Stimulated activated CD8-positive, alpha-beta memory T cell treated with anti-CD3 and anti-CD28 coated beads, Interleukin-15, amount 100 ng/mL, for 1 hour (primary cell): ENCODE measurements around the gene ZNF813.
A peak's percentile ranks its signal among the peaks of the same experiment; 100 is the strongest.

ENCODE experiments used
- DNase-seq: peaks from one replicate; pipeline ENCODE4 v3.0.0-alpha.2; 2020; ENCODE audit warnings: low read depth

ZNF813 gene

GRCh38 chr19:53520547-53521372, 53.2 kb downstream of the ZNF813 start:
- peak; percentile 72 for DNase-seq

DNA sequence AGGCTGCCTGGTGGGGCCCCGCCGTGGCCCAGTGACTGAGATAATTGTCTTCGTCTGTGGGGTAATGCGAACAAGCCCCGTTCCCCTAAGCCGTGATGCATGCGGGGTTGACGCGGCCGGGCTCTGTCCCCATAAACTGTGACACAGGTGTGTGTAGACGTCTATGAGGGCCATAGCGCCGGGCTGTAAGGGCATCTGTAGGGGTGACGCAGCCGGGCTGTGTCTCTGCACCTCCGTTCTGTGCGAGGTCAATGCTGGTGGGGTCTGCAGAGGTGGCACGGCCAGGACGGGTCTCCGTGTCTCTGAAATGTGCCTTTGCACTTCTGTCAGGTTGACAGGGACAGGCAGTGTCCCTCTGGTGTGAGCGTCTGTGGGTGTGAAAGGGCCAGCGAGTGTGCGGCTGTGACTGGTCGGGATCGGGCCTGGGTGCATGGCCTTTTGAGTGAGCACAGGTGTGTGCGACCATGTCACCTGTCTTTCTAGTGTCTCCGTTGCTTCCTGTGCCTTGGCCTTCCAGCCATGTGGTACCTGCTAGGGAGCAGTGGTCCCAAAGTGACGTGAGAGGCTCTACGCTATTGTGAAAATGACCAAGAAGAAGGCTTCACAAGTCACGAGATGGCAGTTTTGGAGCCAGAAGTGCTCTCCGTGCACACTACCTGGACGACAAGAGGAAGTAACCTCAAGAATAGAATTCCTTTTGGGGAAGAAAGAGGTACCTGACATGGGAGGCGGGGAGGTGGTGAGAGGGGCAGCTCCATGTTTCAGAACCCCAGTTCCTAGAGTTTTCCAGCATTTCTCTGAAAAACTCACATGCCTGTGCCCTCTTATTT, 54.1 kb downstream of the ZNF813 start:
- DNase-seq: no peak

DNA sequence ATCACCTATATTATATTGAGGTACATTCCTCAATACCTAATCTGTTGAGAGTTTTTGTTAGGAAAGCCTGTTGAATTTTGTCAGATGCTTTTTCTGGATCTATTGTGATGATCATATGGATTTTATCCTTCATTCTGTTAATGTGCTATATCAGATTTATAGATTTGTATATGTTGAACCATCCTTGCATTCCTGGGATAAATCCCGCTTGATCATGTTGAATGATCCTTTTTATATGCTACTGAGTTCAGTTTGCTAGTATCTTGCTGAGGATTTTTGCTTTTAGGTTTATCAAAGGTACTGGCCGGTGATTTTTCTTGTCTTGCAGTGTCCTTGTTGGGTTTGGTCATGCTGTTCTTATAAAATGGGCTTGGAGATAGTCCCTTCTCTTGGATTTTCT, 58.4 kb downstream of the ZNF813 start:
- no peak for DNase-seq

DNA sequence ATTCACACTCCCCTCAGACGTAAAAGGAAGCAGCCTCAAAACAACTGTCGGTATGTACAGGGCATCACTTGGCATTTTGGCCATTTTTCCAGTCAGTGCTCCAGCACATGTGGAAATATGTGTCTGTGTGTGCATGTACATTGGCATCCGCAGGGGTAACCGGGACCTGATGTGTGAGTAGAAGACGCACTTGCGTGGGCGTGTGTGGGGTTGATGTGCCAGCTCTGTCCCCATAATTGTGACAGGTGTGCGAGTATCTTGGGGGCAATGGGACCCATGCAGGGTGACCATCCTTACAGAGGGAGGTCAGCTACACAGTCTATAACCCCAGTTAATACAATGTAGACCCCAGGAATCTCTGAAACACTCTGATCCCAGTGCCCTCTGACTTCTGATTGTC, 63.1 kb downstream of the ZNF813 start:
- no peak for DNase-seq

- DNase-seq: no peak
Measured at GRCh38 chr19:53531457-53531856, 63.9 kb downstream of the ZNF813 start.

- DNase-seq: no peak
Measured at GRCh38 chr19:53532362-53532761, 64.8 kb downstream of the ZNF813 start.

DNA sequence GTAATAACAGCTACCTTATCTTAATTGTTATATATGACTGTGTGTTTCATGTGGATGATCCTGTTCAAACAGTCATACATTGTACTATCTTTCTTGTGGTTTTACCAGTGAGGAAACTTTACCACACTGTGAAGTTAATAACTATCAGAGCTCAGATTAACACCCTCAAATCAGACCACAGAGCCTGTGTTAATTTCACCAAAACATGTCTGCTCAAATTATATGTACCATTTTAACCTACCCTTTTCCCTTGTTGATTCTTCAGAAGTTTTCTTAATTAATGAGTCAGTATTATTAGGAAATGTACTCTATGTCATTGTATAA, 68.7 kb downstream of the ZNF813 start:
- DNase-seq: no peak

DNA sequence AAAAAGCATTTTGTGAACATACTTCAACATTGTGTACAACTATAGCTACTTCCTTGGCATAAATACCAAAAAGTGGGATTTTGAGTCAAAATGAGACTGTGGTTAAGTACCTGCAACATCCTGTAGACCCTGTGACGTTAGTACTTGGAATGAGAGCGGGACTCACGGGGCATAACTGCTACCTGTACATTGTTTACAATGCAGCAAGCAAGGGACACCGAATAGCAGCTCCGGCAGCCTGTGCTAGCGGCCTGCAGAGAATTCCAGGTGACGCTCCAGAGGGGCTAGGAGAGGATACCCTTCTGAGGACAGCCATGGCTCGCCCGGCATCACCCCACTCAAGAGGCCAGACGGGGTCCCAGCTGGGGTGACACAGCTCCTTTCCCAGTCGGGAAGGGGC, 69.6 kb downstream of the ZNF813 start:
- no peak for DNase-seq

- DNase-seq: peak; percentile 71
Measured at GRCh38 chr19:53537521-53538377, 70.2 kb downstream of the ZNF813 start, which contains the start of gene ZNF331. TSS of gene ZNF331 (plus strand) at chr19:53538145. CDS start at chr19:53569377, 31,232 bp downstream.

DNA sequence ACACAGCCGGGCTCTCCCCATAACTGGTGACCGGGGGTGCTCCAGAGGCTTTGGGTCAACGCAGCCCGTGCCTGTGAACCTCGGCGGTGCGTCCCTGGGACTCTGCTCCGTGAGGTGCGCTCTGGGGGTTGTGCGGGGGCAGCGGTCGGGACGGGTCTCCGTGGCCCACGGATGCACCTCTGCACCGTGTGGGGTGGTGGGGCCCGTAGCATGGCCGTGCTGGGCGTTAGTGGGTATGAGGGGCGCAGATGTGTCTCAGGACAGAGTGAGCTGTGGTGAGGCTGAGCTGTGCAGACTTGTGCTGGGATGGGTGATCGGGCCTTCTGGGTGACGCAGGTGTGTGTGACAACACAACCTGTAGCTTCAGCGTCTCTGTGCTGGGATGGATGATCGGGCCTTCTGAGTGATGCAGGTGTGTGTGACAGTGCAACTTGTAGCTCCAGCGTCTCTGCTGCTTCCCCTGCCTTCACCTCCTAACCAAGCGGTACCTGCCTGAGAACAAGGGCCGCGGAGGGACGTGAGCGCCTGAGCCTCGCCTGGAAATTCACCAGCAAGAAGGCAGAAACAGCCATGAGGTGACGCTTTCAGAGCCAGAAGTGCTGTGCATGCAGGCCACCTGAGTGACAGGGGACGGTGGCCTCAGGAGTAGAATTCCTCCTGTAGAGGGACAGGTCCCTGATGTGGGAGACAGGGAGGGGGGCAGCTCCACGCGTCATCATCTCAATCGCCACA, 71.0 kb downstream of the ZNF813 start:
- no peak for DNase-seq

DNA sequence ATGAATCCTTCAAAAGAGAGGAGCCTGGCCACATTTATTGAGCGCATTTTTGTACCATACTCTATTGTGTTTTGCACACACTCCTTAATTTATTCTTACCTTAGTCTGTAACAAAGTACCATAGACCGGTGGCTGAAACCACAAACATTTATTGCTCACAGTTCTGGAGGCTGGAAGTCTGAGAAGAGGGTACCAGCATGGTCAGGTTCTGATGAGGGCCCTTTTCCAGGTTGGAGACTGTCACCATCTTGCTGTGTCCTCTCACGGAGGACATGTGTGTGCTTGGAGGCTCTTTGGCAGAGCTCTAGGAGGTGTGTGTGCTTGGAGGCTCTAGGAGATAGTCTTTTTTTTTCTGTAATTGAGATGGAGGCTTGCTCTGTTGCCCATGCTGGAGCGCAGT, 72.6 kb downstream of the ZNF813 start:
- DNase-seq: no peak

DNA sequence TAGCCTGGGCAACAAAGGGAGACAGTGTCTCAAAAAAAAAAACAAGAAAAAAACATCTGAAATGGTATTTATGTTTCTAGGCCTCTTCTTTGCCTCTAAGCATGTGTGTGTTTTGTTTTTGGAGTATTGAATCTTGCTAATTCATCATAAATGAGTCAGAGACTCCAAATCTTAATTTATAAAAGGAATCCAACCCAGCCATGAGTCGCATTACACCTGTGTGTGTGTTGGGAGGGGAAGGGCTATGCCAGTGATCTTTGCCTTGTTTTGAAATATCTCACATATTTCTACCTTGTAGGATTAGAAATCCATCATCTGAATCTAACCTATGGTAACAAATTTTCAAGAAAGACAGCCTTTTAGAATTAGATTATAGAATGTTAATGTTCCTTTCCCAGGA, 74.4 kb downstream of the ZNF813 start:
- DNase-seq: no peak

DNA sequence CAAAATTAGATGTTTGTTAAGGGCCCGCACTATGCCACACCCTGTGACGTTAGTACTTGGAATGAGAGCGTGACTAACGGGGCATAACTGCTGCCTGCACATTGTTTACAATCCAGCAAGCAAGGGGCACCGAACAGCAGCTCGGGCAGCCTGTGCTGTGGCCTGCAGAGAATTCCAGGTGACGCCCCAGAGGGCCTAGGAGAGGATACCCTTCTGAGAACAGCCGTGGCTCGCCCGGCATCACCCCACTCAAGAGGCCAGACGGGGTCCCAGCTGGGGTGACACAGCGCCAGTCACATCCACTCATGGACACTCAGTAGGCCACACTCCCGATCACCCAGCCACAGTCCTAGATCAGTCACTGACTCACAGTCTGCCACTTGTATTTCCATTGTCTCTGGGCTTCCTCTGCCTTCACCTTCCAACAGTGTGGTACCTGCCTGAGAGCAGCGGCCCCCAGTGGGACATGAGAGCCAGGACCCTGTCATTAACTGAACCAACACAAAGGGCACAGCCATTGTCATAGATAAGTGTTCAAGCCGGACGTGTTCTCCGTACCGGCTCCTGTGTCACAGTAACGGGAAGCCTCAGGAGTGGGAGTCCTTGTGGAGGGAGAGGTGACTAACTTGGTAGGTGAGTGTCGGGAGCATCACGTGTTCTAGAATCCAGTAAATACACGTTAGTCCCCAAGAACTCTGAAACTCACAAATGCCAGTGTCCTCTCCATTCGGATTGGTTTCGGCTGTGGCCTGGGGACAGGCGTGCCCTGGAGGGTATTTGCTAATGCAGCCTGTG, 77.9 kb downstream of the ZNF813 start:
- no peak for DNase-seq
